SU-DHL-6 (cell line): ENCODE results near the gene STX18.

Experiments used
- H2AFZ ChIP-seq: fragments of 200-600 bp; sonication (generic); 2 replicates; pipeline ENCODE4 v1.6.1; 2014; ENCODE audit warnings: low read depth, mild to moderate bottlenecking, moderate library complexity, mixed read lengths, antibody characterized with exemption, low read length; ENCODE audit not compliant: severe bottlenecking
- H3F3A ChIP-seq: fragments of 200-600 bp; shearing (Covaris generic); 2 replicates; pipeline ENCODE4 v1.6.0; 2016; ENCODE audit warnings: antibody characterized with exemption, mild to moderate bottlenecking; ENCODE audit not compliant: insufficient read depth
- H3K27ac ChIP-seq: fragments of 200-600 bp; sonication (generic); 2 replicates; pipeline ENCODE4 v1.5.1; 2016; ENCODE audit warnings: low read depth, mild to moderate bottlenecking, low read length, moderate library complexity, mixed read lengths
- H3K27me3 ChIP-seq: fragments of 200-600 bp; sonication (generic), shearing (Covaris generic); 2 replicates; pipeline ENCODE4 v1.6.0; 2014; ENCODE audit warnings: mild to moderate bottlenecking, low read length
- H3K36me3 ChIP-seq: fragments of 200-600 bp; sonication (generic); 2 replicates; pipeline ENCODE4 v1.6.1; 2014; ENCODE audit warnings: mild to moderate bottlenecking, low read length, mixed read lengths
- H3K4me2 ChIP-seq: fragments of 300-600, 200-600 bp; shearing (Covaris generic), sonication (generic); 2 replicates; pipeline ENCODE4 v1.6.0; 2014; ENCODE audit warnings: low read length, low read depth, mild to moderate bottlenecking; ENCODE audit not compliant: poor library complexity, severe bottlenecking
- H3K4me3 ChIP-seq: fragments of 200-600 bp; sonication (generic); 2 replicates; pipeline ENCODE4 v1.5.1; 2014; ENCODE audit warnings: antibody characterized with exemption, low read length, mild to moderate bottlenecking, mixed read lengths; ENCODE audit not compliant: insufficient read depth, poor library complexity, severe bottlenecking
- H3K79me2 ChIP-seq: fragments of 200-600 bp; sonication (generic); 2 replicates; pipeline ENCODE4 v1.6.1; 2014; ENCODE audit warnings: mild to moderate bottlenecking, low read length, moderate library complexity; ENCODE audit not compliant: insufficient read depth
- H3K9ac ChIP-seq: fragments of 200-600 bp; sonication (generic); 2 replicates; pipeline ENCODE4 v1.7.0; 2014; ENCODE audit warnings: mild to moderate bottlenecking, low read length
- H3K9me2 ChIP-seq: fragments of 200-600 bp; sonication (generic); replicated peaks from 2 replicates; pipeline ENCODE4 v1.6.1; 2014; ENCODE audit warnings: low read length; ENCODE audit not compliant: insufficient read depth
- H3K9me3 ChIP-seq: fragments of 200-600 bp; sonication (generic); 2 replicates; pipeline ENCODE4 v1.6.1; 2014; ENCODE audit warnings: low read length, mixed read lengths; ENCODE audit not compliant: insufficient read depth
- H4K20me1 ChIP-seq: fragments of 200-600 bp; sonication (generic); 2 replicates; pipeline ENCODE4 v1.6.1; 2014; ENCODE audit warnings: low read depth, mild to moderate bottlenecking, antibody characterized with exemption, low read length, moderate library complexity, mixed read lengths
- EZH2phosphoT487 ChIP-seq: fragments of 200-600 bp; sonication (generic), shearing (Covaris generic); conservative IDR thresholded peaks from 2 replicates; pipeline ENCODE4 v1.6.1; 2018; ENCODE audit warnings: mild to moderate bottlenecking, antibody characterized with exemption, low read length, moderate library complexity, mixed read lengths
- TF ChIP-seq, protein P1 (sequence below): fragments of 200-600 bp; sonication (generic); IDR thresholded peaks from one replicate; pipeline ENCODE4 v1.5.1; 2017; ENCODE audit warnings: antibody characterized with exemption, mild to moderate bottlenecking, low read length, moderate library complexity; ENCODE audit not compliant: insufficient read depth, poor library complexity, severe bottlenecking

Gene STX18

DNA sequence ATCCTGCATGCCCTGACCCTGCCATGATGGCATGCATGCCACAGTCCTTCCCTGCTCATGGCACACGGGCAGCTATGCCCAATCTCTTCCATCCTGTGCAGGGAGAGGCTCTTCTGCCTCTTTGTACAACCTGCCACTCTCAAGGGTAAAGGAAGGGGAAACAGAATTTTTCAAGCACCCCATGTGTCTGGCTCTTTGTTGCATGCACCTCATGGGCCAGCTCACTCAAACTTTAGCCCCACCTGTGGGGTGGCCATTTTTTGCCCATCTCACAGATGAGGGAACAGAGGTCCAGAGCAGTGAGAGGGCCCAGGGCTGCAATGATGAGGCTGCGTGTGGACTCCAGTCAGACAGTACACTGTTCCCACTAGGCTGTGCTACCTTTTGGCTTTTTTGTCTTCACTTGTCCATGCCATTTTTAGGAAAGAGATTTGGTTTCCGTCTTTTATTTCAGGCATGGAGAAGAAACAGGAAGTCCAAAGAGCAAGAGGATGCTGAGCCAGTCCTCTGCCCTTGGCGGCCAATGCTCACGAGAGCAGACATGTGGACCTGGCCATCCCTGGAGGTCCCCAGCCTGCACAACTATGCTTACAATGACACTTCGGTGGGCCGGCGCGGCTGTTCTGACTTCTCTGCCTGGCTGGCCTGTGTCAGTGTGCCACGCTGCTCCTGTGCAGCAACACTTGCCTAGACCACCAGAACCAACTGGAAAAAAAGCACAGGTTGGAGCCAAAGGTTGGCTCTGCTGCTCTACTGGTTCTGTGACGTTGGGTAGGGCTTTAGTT, 109.3 kb downstream of the STX18 start:
- no peaks in the 10 kb centered on the region for H3F3A ChIP-seq
- H3K4me2 ChIP-seq = no peak overlapping the region
- no peak overlapping the region for H3K9ac ChIP-seq
- H3K27ac ChIP-seq = no peak overlapping the region
- no peaks in the 10 kb centered on the region for H4K20me1 ChIP-seq
- H3K27me3 ChIP-seq = no peaks in the 10 kb centered on the region
- H3K9me2 ChIP-seq = no peaks in the 10 kb centered on the region
- H3K4me3 ChIP-seq = no peak overlapping the region
- no peaks in the 10 kb centered on the region for H3K9me3 ChIP-seq
- H2AFZ ChIP-seq = no peak overlapping the region
- H3K36me3 ChIP-seq = no peaks in the 10 kb centered on the region
- no peaks in the 10 kb centered on the region for H3K79me2 ChIP-seq
- TF ChIP-seq, protein P1, sequence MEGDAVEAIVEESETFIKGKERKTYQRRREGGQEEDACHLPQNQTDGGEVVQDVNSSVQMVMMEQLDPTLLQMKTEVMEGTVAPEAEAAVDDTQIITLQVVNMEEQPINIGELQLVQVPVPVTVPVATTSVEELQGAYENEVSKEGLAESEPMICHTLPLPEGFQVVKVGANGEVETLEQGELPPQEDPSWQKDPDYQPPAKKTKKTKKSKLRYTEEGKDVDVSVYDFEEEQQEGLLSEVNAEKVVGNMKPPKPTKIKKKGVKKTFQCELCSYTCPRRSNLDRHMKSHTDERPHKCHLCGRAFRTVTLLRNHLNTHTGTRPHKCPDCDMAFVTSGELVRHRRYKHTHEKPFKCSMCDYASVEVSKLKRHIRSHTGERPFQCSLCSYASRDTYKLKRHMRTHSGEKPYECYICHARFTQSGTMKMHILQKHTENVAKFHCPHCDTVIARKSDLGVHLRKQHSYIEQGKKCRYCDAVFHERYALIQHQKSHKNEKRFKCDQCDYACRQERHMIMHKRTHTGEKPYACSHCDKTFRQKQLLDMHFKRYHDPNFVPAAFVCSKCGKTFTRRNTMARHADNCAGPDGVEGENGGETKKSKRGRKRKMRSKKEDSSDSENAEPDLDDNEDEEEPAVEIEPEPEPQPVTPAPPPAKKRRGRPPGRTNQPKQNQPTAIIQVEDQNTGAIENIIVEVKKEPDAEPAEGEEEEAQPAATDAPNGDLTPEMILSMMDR = no peak
- no peak for TF ChIP-seq EZH2phosphoT487

GRCh38 chr4:4430492-4431195, 111.2 kb downstream of the STX18 start:
- H3K4me3 ChIP-seq = no peak overlapping the region
- H3K4me2 ChIP-seq = no peak overlapping the region
- H3K9me2 ChIP-seq = no peaks in the 10 kb centered on the region
- H3K9ac ChIP-seq = no peak overlapping the region
- H4K20me1 ChIP-seq = no peaks in the 10 kb centered on the region
- no peaks in the 10 kb centered on the region for H3K79me2 ChIP-seq
- no peaks in the 10 kb centered on the region for H3K36me3 ChIP-seq
- no peaks in the 10 kb centered on the region for H3K27me3 ChIP-seq
- H2AFZ ChIP-seq = no peak overlapping the region
- TF ChIP-seq EZH2phosphoT487 = no peak
- TF ChIP-seq, protein P1 = peak; percentile 67
- H3K27ac ChIP-seq = no peak overlapping the region
- no peaks in the 10 kb centered on the region for H3K9me3 ChIP-seq
- H3F3A ChIP-seq = no peaks in the 10 kb centered on the region

DNA sequence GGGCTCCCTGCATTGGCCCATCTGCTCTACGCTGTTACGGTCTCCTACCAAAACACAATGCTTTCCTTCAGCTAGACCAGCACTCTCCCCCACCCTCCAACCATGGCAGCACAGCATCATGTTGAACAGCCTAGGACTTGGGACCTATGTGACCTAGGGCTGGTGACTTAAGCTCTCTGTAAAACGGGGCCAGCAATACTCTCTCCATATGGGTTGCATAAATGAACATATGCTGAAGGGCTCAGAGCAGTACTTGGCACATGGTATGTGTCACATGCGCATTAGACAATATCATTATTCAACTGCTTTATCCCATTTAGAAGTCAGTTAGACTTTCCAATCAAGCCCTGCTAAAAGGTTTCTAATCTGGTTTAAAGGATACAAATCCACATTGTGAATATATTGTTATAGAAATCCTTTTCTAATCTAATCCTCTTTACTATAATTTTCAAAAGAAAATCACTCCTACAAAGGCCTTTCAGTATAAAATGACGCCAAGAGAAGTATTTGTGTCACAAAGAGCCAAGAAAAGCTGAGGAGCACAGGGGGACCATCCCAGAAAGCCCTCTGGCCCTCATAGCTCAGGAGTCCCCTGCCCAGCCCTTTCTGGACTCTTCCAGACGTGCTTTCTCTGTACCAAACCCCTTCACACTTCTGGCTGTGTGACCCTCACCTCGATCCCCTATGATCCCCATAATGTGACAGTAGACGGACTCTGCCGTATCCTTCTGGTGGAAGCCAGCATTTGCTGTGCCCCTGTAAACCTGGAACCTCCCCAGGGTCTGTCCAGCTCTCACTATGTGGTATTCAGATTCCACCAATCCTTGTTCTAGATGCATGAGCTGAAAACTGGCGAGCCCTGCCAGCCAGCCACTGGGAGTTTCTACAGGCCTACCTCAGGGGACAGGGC, 112.6 kb downstream of the STX18 start:
- no peak for TF ChIP-seq EZH2phosphoT487
- TF ChIP-seq, protein P1 = no peak

More for the DNA sequence above, 112.6 kb downstream of the STX18 start:
- Histone ChIP-seq H3K4me3 (no peak overlapping the region), H3F3A (no peaks in the 10 kb centered on the region), H4K20me1 (no peaks in the 10 kb centered on the region), H3K27me3 (no peaks in the 10 kb centered on the region), H3K27ac (no peak overlapping the region), H3K79me2 (no peaks in the 10 kb centered on the region), H2AFZ (no peak overlapping the region), H3K9me3 (no peaks in the 10 kb centered on the region), H3K9me2 (no peaks in the 10 kb centered on the region), H3K36me3 (no peaks in the 10 kb centered on the region), H3K4me2 (no peak overlapping the region), H3K9ac (no peak overlapping the region)
